ENCODE measurements around the gene DOK3. TPM values are rescaled to one million over a fixed set of nuclear protein-coding genes. Genes with fewer than 3 reads are reported as not detected.

Gene DOK3
- total and polyA plus RNA-seq, 2 experiments from 2014 or later, result 3.1 to 3.5 TPM

DNA sequence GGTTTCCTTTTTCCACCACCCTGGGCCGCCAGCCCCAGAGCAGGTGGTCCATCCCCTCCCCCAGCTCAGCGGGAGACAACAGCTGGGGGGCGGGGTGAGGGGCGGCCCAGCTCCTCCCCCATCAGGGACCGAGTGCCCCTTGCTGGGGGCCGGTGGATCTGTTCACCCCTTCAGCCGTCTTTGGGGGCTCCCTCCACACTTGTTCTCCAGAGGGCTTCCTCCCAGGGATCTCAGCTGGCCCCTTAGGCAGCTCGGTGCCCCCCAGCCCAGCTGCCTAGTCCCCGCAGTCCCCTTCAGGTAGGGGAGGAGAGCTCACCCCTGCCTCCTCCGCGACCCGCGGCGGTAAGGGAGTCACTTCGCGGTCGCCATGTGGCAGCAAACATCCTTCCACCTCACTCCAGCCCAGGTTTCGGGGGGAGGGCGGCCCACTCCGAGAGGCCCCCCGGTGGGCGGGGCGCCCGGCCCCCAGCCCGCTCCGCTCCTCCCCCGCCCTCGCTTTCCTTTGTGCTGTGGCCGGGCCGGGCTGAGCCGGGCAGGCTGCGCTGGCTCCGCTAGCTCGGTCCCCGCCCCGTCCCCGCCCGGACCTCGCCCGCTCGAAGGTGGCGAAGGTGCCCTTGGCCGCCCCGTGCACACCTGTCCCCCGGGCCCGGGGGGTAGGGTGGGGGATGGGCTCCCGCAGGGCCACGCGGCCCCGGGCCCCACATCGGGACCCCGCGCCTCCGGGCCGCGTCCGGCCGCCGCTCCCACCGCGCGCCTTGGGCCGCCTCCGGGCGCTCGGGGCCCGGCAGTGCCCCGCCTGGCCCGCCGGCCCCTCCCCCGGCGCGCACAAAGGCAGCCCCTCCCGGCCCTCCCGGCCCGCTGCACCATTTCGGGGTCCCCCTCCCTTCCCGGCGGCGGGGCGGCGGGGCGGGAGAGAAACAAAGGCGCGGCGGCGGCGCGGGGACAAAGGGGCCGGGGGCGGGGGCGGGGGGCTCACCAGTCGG, 36.9 kb downstream of the DOK3 start:
- H3K4me3 ChIP-seq, result peak overlapping the region; percentile 92
- H3K79me2 ChIP-seq, result peaks cover 49% of the 10 kb centered on the region
- DNase-seq (ENCODE audit: low spot score), result peak; percentile 78
- 2% methylated on average over 16 of the region's 93 CpGs for WGBS (ENCODE audit: low lambda C conversion rate, missing lambda C conversion rate)
- no peaks in the 10 kb centered on the region for H3K27me3 ChIP-seq
- H3K4me2 ChIP-seq, result peak overlapping the region; percentile 96
- no peaks in the 10 kb centered on the region for H3K9me3 ChIP-seq (ENCODE audit: low read depth)
- no peaks in the 10 kb centered on the region for H3K9me2 ChIP-seq (replicated peaks; ENCODE audit: insufficient read depth)
- peaks cover 47% of the 10 kb centered on the region for H4K20me1 ChIP-seq (ENCODE audit: insufficient read depth, poor library complexity, severe bottlenecking)
- H3K4me1 ChIP-seq (ENCODE audit: insufficient read depth), result peaks cover 17% of the 10 kb centered on the region
- H3K36me3 ChIP-seq (replicated peaks; ENCODE audit: insufficient read depth, low read depth), result no peaks in the 10 kb centered on the region
- H2AFZ ChIP-seq, result peak overlapping the region; percentile 68
- peak overlapping the region; percentile 87 for H3K27ac ChIP-seq
- TF ChIP-seq, protein P1, sequence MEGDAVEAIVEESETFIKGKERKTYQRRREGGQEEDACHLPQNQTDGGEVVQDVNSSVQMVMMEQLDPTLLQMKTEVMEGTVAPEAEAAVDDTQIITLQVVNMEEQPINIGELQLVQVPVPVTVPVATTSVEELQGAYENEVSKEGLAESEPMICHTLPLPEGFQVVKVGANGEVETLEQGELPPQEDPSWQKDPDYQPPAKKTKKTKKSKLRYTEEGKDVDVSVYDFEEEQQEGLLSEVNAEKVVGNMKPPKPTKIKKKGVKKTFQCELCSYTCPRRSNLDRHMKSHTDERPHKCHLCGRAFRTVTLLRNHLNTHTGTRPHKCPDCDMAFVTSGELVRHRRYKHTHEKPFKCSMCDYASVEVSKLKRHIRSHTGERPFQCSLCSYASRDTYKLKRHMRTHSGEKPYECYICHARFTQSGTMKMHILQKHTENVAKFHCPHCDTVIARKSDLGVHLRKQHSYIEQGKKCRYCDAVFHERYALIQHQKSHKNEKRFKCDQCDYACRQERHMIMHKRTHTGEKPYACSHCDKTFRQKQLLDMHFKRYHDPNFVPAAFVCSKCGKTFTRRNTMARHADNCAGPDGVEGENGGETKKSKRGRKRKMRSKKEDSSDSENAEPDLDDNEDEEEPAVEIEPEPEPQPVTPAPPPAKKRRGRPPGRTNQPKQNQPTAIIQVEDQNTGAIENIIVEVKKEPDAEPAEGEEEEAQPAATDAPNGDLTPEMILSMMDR (IDR thresholded peaks at IDR 0.05; ENCODE audit: poor library complexity), result peak; percentile 10
- TF ChIP-seq EZH2 (IDR thresholded peaks at IDR 0.05; ENCODE audit: borderline replicate concordance) (no peak), EZH2phosphoT487 (IDR thresholded peaks at IDR 0.05; ENCODE audit: low read depth, severe bottlenecking, unreplicated experiment) (no peak)

DNA sequence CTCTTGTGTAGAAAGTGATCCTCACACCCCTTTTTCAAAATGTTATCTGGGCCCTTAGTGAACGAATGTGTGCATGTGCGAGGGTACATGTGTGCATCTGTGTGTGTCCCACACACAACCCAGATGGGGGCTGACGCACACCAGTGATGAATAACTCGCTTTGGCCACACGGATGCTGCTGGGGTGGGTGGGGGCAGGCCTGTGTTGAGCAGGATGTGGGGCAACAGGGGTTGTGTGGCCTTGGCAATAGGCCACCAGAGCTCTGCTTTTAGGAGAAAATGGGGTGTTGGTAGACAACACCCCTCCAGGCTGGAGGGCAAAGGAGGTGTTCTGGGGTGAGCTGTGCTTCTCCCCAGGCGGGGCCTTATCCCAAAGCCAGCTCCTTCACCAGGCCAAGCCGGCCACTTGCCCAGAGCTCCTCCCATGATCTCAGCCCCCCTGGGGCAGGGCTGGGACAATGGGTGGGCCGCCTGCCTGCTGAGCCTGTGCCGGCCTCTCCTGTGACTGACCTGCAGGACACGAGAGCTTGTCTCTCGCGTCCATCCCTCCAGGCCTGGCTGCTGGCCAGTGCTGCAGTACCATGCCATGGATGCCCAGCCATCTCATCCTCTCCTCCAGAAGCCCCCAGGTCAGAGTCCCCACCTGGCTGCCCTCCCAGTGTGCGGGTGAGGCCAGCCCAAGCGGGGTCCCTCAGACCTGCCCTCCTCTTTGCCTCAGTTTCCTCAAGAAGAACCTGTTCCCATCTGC, 37.8 kb downstream of the DOK3 start:
- H4K20me1 ChIP-seq (ENCODE audit: insufficient read depth, poor library complexity, severe bottlenecking), result peaks cover 47% of the 10 kb centered on the region
- H3K4me3 ChIP-seq, result peak overlapping the region; percentile 92
- WGBS (ENCODE audit: low lambda C conversion rate, missing lambda C conversion rate), result 51% methylated on average over 14 of the region's 14 CpGs
- H3K4me1 ChIP-seq (ENCODE audit: insufficient read depth), result peaks cover 17% of the 10 kb centered on the region
- peak overlapping the region; percentile 96 for H3K4me2 ChIP-seq
- no peaks in the 10 kb centered on the region for H3K36me3 ChIP-seq (replicated peaks; ENCODE audit: insufficient read depth, low read depth)
- no peak overlapping the region for H3K27ac ChIP-seq
- DNase-seq (ENCODE audit: low spot score), result no peak
- no peak overlapping the region for H2AFZ ChIP-seq
- H3K27me3 ChIP-seq, result no peaks in the 10 kb centered on the region
- H3K79me2 ChIP-seq, result peaks cover 49% of the 10 kb centered on the region
- H3K9me2 ChIP-seq (replicated peaks; ENCODE audit: insufficient read depth), result no peaks in the 10 kb centered on the region
- H3K9me3 ChIP-seq (ENCODE audit: low read depth), result no peaks in the 10 kb centered on the region
- TF ChIP-seq EZH2 (IDR thresholded peaks at IDR 0.05; ENCODE audit: borderline replicate concordance) (no peak), EZH2phosphoT487 (IDR thresholded peaks at IDR 0.05; ENCODE audit: low read depth, severe bottlenecking, unreplicated experiment) (no peak)
- TF ChIP-seq, protein P1 (IDR thresholded peaks at IDR 0.05; ENCODE audit: poor library complexity), result no peak

DNA sequence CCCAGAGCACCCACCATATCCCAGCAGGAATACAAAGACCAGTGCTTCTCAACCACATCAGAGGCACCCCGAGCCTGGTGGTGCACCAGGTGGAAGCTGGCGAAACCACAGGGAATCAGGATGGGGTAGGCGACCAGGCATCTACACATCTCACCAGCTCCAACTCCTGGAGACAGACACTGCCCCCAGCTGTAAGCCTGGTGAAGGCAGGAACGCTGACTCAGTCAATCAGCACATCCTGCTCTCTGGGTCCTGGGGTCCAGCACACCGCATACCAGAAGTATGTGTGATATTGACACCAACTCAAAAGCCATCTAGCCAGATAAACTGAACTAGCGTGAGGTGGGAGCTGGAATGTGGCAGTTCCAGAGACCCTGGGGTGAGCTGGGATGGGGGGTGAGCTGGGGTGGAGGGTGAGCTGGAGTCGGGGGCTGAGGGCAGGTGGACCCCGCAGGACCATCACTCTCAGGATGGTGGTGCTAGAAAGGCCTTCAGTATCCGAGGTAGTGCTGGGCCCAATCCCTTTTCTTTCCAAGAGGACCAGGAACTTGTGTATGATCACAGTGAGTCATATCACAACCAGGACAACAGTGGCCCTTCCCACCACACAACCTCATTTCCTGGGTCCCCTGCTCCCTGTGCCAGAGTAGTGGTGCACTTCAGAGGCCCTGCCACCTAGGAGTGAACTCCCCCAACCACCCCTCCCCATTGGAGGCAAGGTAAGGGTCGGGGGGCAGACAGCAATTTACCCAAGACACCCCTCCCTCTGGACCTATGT, 38.7 kb downstream of the DOK3 start:
- H2AFZ ChIP-seq, result no peak overlapping the region
- H3K27ac ChIP-seq, result no peak overlapping the region
- H3K27me3 ChIP-seq, result no peaks in the 10 kb centered on the region
- H3K9me3 ChIP-seq (ENCODE audit: low read depth), result no peaks in the 10 kb centered on the region
- H4K20me1 ChIP-seq (ENCODE audit: insufficient read depth, poor library complexity, severe bottlenecking), result peaks cover 47% of the 10 kb centered on the region
- H3K4me1 ChIP-seq (ENCODE audit: insufficient read depth), result peaks cover 17% of the 10 kb centered on the region
- H3K4me3 ChIP-seq, result no peak overlapping the region
- peaks cover 49% of the 10 kb centered on the region for H3K79me2 ChIP-seq
- H3K4me2 ChIP-seq, result peak overlapping the region; percentile 96
- no peak for DNase-seq (ENCODE audit: low spot score)
- no peaks in the 10 kb centered on the region for H3K36me3 ChIP-seq (replicated peaks; ENCODE audit: insufficient read depth, low read depth)
- no peaks in the 10 kb centered on the region for H3K9me2 ChIP-seq (replicated peaks; ENCODE audit: insufficient read depth)
- 82% methylated on average over 9 of the region's 10 CpGs for WGBS (ENCODE audit: low lambda C conversion rate, missing lambda C conversion rate)
- TF ChIP-seq EZH2 (IDR thresholded peaks at IDR 0.05; ENCODE audit: borderline replicate concordance) (no peak), EZH2phosphoT487 (IDR thresholded peaks at IDR 0.05; ENCODE audit: low read depth, severe bottlenecking, unreplicated experiment) (no peak)
- TF ChIP-seq, protein P1 (IDR thresholded peaks at IDR 0.05; ENCODE audit: poor library complexity), result no peak
